H1 (cell line): ENCODE measurements around the gene GADL1.

Experiments
- ATF3 ChIP-seq: IDR thresholded peaks from 2 replicates; pipeline ENCODE4 v1.6.1; 2011; ENCODE audit warnings: low read depth, mild to moderate bottlenecking, low read length; ENCODE audit not compliant: insufficient read depth
- CBX5 ChIP-seq: fragments of 300-800, 300-1000 bp; sonication (generic); IDR thresholded peaks from 2 replicates; pipeline ENCODE4 v1.7.1; 2016; ENCODE audit warnings: antibody characterized with exemption, low read length, low read depth
- CHD1 ChIP-seq: IDR thresholded peaks from 2 replicates; pipeline ENCODE4 v1.6.1; 2012; ENCODE audit warnings: low read depth, low read length, improper control_type of control experiment
- CREB1 ChIP-seq: IDR thresholded peaks from 2 replicates; pipeline ENCODE4 v1.6.1; 2012; ENCODE audit warnings: inconsistent platforms
- CTBP2 ChIP-seq: IDR thresholded peaks from 2 replicates; pipeline ENCODE4 v1.7.0; 2011; ENCODE audit warnings: borderline replicate concordance, mild to moderate bottlenecking, moderate library complexity, mixed read lengths, low read length; ENCODE audit not compliant: insufficient read depth, insufficient read length
- CTCF ChIP-seq, 3 experiments: IDR thresholded peaks; 1 replicate in 2 of 3; 2 replicates in 1 of 3; pipeline versions ENCODE4 v1.5.1 to v1.6.1; 2011; ENCODE audit warnings: low read length in 3 of 3, mild to moderate bottlenecking in 3 of 3, inconsistent platforms in 2 of 3, low read depth in 1 of 3, moderate library complexity in 1 of 3; ENCODE audit not compliant: insufficient read depth in 1 of 3; ENCODE audit errors: control extremely low read depth in 1 of 3
- GABPA ChIP-seq: IDR thresholded peaks from 2 replicates; pipeline ENCODE4 v1.6.1; 2011; ENCODE audit warnings: mild to moderate bottlenecking, low read length, moderate library complexity, borderline replicate concordance; ENCODE audit not compliant: insufficient read depth
- MAX ChIP-seq: IDR thresholded peaks from 2 replicates; pipeline ENCODE4 v1.6.1; 2012; ENCODE audit warnings: inconsistent platforms
- POLR2A ChIP-seq, 2 experiments: IDR thresholded peaks; 1 replicate in 1 of 2; 2 replicates in 1 of 2; pipeline ENCODE4 v1.6.1; 2011; ENCODE audit warnings: low read depth in 2 of 2, low read length in 2 of 2, mild to moderate bottlenecking in 2 of 2; ENCODE audit errors: control extremely low read depth in 1 of 2
- POLR2AphosphoS5 ChIP-seq: IDR thresholded peaks from 2 replicates; pipeline ENCODE4 v1.6.1; 2011; ENCODE audit warnings: low read depth, low read length
- RAD21 ChIP-seq, 2 experiments: IDR thresholded peaks in 1 of 2; conservative IDR thresholded peaks in 1 of 2; 2 replicates each; pipeline ENCODE4 v1.6.1; 2011; ENCODE audit warnings: low read depth in 2 of 2, low read length in 2 of 2, improper control_type of control experiment in 1 of 2, inconsistent platforms in 1 of 2, mild to moderate bottlenecking in 1 of 2, moderate library complexity in 1 of 2
- TAF1 ChIP-seq: IDR thresholded peaks from 2 replicates; pipeline ENCODE4 v1.6.1; 2011; ENCODE audit warnings: mild to moderate bottlenecking, low read depth, low read length
- TBP ChIP-seq: IDR thresholded peaks from 2 replicates; pipeline ENCODE4 v1.6.1; 2011; ENCODE audit warnings: low read depth, low read length, improper control_type of control experiment
- USF2 ChIP-seq: IDR thresholded peaks from 2 replicates; pipeline ENCODE4 v1.6.1; 2011; ENCODE audit warnings: low read length, improper control_type of control experiment

- no peak for TF ChIP-seq CBX5
- TF ChIP-seq MAX: no peak
- TF ChIP-seq CTCF (IDR thresholded peaks at IDR 0.05; ENCODE audit: control extremely low read depth in 1 of 3, insufficient read depth in 1 of 3, low read depth in 1 of 3, low read length in 3 of 3): no peak
- TF ChIP-seq CTBP2: no peak
- no peak for TF ChIP-seq GABPA
- no peak for TF ChIP-seq ATF3
- no peak for TF ChIP-seq RAD21 (IDR thresholded peaks at IDR 0.05 in 1 of 2, conservative IDR thresholded peaks at IDR 0.05 in 1 of 2; ENCODE audit: low read depth in 2 of 2, low read length in 2 of 2)
- no peak for TF ChIP-seq TBP
- TF ChIP-seq POLR2AphosphoS5: no peak
- no peak for TF ChIP-seq POLR2A (IDR thresholded peaks at IDR 0.05; ENCODE audit: control extremely low read depth in 1 of 2, low read depth in 2 of 2, low read length in 2 of 2)
- no peak for TF ChIP-seq TAF1
- TF ChIP-seq CHD1: no peak
- no peak for TF ChIP-seq CREB1
- no peak for TF ChIP-seq USF2
Measured at GRCh38 chr3:30683769-30684168, 210.7 kb downstream of the GADL1 start.
